Stimulated activated naive B cell treated with anti-CD40 and anti-IgM and Interleukin-4, amounts not matched to agents 10 μg/mL and 1 μg/mL and 100 μg/mL, for 72 hours (primary cell): ENCODE measurements around the gene SPINK8.
A peak's percentile ranks its signal among the peaks of the same experiment; 100 is the strongest.
"Not testable (repeated sequence)": the region's sequence is repeated elsewhere in the genome, so short reads cannot be mapped to it uniquely, and the experiment has no call there.

ENCODE experiments used
- ATAC-seq, 2 donors: fragments of 150-1000 bp; cut with Tn5 transposase; replicated peaks; 2 replicates each; pipeline ENCODE4 v1.10.0; 2021; ENCODE audit warnings: moderate library complexity in 1 of 2
- DNase-seq: peaks from one replicate; pipeline ENCODE4 v3.0.0; 2021
- H3K27ac Mint-ChIP-seq: one replicate; pipeline ENCODE4 v1.8.0; 2022; ENCODE audit warnings: mild to moderate bottlenecking, mixed read lengths
- H3K27me3 Mint-ChIP-seq, 2 donors: one replicate each; pipeline ENCODE4 v1.8.0; 2022; ENCODE audit warnings: mixed read lengths in 2 of 2
- H3K36me3 Mint-ChIP-seq, 2 donors: one replicate each; pipeline ENCODE4 v1.8.0; 2022; ENCODE audit warnings: mixed read lengths in 2 of 2, mild to moderate bottlenecking in 1 of 2
- H3K4me1 Mint-ChIP-seq, 2 donors: one replicate each; pipeline ENCODE4 v1.8.0; 2022; ENCODE audit warnings: mixed read lengths in 2 of 2, mild to moderate bottlenecking in 1 of 2
- H3K4me3 Mint-ChIP-seq, 2 donors: one replicate each; pipeline ENCODE4 v1.8.0; 2022; ENCODE audit warnings: mild to moderate bottlenecking in 2 of 2, mixed read lengths in 2 of 2, moderate library complexity in 1 of 2
- H3K9me3 Mint-ChIP-seq, 2 donors: one replicate each; pipeline ENCODE4 v1.8.0; 2022; ENCODE audit warnings: mixed read lengths in 2 of 2, mild to moderate bottlenecking in 1 of 2

The SPINK8 gene

DNA sequence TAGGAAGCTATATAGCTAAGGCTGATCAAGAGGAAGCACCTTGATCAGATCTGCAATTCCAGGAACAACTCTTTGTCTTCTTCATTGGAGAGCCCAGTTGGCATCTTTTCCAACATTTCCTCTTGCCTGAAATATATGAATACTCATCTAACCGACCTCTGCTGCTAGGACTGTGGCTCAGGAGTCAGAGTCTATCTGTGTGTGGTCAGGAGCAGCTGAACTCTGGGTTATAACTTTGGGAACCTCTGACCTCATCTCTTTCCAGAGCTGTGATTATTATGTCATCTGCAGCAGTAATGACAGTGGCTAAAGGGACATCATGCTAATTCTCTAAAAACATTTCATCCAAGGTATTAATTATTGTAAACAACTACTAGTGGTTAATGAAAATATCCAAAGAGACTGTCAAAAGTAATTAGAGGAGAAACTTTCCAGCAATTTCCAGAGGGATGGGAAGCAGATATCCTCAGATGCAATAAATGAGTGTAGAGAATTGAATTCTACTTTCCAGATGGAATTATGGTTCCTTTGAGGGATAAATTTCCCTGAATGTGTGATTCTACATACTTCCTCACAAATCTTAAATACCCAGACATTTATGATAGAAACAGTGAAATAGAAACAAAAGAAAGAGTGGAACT, 11.5 kb upstream of the SPINK8 start:
- Mint-ChIP-seq H3K4me3 (no peak overlapping the region), H3K27me3 (peaks cover 0 to 3% of the 10 kb centered on the region in 2 donors), H3K4me1 (no peaks in the 10 kb centered on the region), H3K36me3 (no peaks in the 10 kb centered on the region), H3K27ac (no peak overlapping the region), H3K9me3 (no peaks in the 10 kb centered on the region)
- DNase-seq (no peak), ATAC-seq (no peak)

DNA sequence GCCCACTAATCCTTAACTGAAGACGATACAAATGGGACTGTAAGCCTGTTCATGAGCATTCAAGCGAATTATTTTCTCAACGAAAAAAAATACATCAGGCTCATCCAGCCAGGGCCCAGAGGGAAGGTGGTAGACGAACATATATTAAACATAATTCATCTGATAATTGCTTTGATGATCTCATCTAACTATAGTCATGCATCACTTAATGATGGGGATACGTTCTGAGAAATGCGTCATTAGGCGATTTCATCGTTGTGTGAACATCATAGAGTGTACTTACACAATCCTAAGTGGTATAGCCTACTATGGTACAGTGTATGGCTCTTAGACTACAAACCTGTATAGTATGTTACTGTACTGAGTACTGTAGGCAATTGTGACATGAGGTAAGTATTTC, 10.0 kb upstream of the SPINK8 start:
- Mint-ChIP-seq H3K36me3 (no peaks in the 10 kb centered on the region), H3K27me3 (peaks cover 3 to 6% of the 10 kb centered on the region in 2 donors), H3K4me1 (no peaks in the 10 kb centered on the region), H3K4me3 (no peak overlapping the region), H3K27ac (no peak overlapping the region), H3K9me3 (no peaks in the 10 kb centered on the region)
- no peak for DNase-seq
- ATAC-seq, result no peak

DNA sequence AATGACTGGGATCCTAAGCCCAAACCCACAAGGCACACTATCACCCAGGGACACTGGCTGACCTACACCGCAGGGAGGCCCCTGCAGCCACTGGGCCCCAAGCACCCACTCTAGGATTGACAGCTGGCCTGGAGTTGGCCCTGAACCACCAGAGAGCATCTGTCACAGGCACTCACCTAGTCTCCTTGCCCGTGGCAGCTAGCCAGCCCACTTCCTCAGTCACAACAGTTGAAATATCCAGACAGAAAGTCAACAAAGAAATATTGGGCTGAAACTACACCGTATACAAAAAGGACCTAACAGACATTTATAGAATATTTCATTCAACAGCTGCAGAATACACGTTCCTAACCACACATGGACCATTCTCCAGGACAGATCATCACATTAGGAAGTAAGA, 5.2 kb upstream of the SPINK8 start:
- H3K4me3 Mint-ChIP-seq, result no peak overlapping the region
- ATAC-seq, result no peak
- no peaks in the 10 kb centered on the region for H3K36me3 Mint-ChIP-seq
- H3K27me3 Mint-ChIP-seq, result peaks cover 18 to 30% of the 10 kb centered on the region in 2 donors
- DNase-seq, result no peak
- no peaks in the 10 kb centered on the region for H3K9me3 Mint-ChIP-seq
- H3K27ac Mint-ChIP-seq, result no peak overlapping the region
- H3K4me1 Mint-ChIP-seq, result no peaks in the 10 kb centered on the region

- peaks cover 23 to 34% of the 10 kb centered on the region in 2 donors for H3K27me3 Mint-ChIP-seq
- not testable (repeated sequence) for H3K36me3 Mint-ChIP-seq, H3K27ac Mint-ChIP-seq, DNase-seq, H3K4me3 Mint-ChIP-seq, ATAC-seq, H3K4me1 Mint-ChIP-seq, H3K9me3 Mint-ChIP-seq
These were observed 4.1 kb upstream of the SPINK8 start for GRCh38 chr3:48337536-48337935.

- not testable (repeated sequence) for H3K4me1 Mint-ChIP-seq, H3K27ac Mint-ChIP-seq, H3K36me3 Mint-ChIP-seq, H3K9me3 Mint-ChIP-seq, H3K4me3 Mint-ChIP-seq, DNase-seq, ATAC-seq
- H3K27me3 Mint-ChIP-seq, result peaks cover 28 to 40% of the 10 kb centered on the region in 2 donors
These were observed 1.8 kb upstream of the SPINK8 start for GRCh38 chr3:48335286-48335685.

DNA sequence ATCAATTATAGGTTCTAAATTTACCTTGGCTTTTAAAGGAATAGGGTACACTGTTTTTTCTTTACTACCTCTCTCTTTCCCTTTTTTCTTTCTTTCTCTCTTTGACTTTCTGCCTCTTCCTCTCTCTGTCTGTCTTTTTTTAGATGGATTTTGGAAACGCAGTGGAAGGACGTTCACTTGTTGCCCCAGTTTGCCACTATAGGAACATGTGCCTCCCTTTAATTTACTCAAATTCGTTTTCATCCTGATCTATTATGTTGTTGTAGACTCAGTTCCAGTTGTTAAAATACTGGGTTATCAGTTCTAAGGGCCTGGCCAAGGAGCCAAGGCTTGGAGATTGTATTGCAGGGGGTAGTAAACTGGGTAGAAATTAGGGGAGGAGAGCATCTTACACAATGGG, 1.1 kb upstream of the SPINK8 start:
- H3K36me3 Mint-ChIP-seq, result no peaks in the 10 kb centered on the region
- no peaks in the 10 kb centered on the region for H3K9me3 Mint-ChIP-seq
- H3K27ac Mint-ChIP-seq, result peak overlapping the region; percentile 10
- no peak overlapping the region for H3K4me3 Mint-ChIP-seq
- ATAC-seq, result no peak
- H3K4me1 Mint-ChIP-seq, result no peaks in the 10 kb centered on the region
- no peak for DNase-seq
- H3K27me3 Mint-ChIP-seq, result peaks cover 28 to 40% of the 10 kb centered on the region in 2 donors

- not testable (repeated sequence) for H3K9me3 Mint-ChIP-seq, H3K4me1 Mint-ChIP-seq, H3K27ac Mint-ChIP-seq, DNase-seq, H3K36me3 Mint-ChIP-seq, ATAC-seq, H3K4me3 Mint-ChIP-seq
- peaks cover 30 to 35% of the 10 kb centered on the region in 2 donors for H3K27me3 Mint-ChIP-seq
These were observed 1.6 kb downstream of the SPINK8 start for GRCh38 chr3:48331706-48332435.

- ATAC-seq, result no peak
- Mint-ChIP-seq H3K36me3 (peaks cover 3% of the 10 kb centered on the region in 2 donors), H3K9me3 (peaks cover 3 to 8% of the 10 kb centered on the region in 2 donors), H3K27ac (no peak overlapping the region), H3K4me1 (peaks cover 0 to 3% of the 10 kb centered on the region in 2 donors), H3K4me3 (no peak overlapping the region), H3K27me3 (peaks cover 3 to 13% of the 10 kb centered on the region in 2 donors)
- no peak for DNase-seq
These were observed 12.5 kb downstream of the SPINK8 start for GRCh38 chr3:48320996-48321395.

GRCh38 chr3:48318713-48319468, 14.6 kb downstream of the SPINK8 start:
- H3K9me3 Mint-ChIP-seq, result peaks cover 6 to 8% of the 10 kb centered on the region in 2 donors
- H3K4me3 Mint-ChIP-seq, result no peak overlapping the region
- H3K36me3 Mint-ChIP-seq, result peaks cover 0 to 6% of the 10 kb centered on the region in 2 donors
- H3K27ac Mint-ChIP-seq, result no peak overlapping the region
- H3K27me3 Mint-ChIP-seq, result no peaks in the 10 kb centered on the region
- DNase-seq (no peak), ATAC-seq (peak; percentile 21 to 50)
- peaks cover 0 to 3% of the 10 kb centered on the region in 2 donors for H3K4me1 Mint-ChIP-seq

DNA sequence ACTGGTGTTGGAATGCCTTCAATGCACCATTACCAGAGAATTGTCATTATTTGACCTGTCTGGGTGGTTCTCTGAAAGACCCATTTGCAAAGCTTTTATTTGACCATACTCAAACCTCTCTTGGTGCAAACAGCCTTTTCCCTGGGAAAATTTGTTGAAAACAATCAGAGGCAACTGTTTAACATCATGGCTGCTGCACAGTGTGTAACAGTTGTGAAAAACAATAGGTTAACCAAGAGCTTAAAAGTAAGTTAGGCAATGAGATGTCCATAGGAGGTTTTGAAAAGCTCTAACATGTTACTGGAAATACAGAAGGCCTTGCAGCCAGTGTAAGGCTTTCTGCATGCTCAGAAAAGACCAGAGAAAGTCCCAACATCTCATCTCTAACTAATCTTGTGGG, 18.9 kb downstream of the SPINK8 start:
- Mint-ChIP-seq H3K4me1 (peaks cover 0 to 3% of the 10 kb centered on the region in 2 donors), H3K27ac (no peak overlapping the region), H3K36me3 (peaks cover 0 to 9% of the 10 kb centered on the region in 2 donors), H3K9me3 (peaks cover 9 to 12% of the 10 kb centered on the region in 2 donors), H3K4me3 (no peak overlapping the region), H3K27me3 (peaks cover 0 to 3% of the 10 kb centered on the region in 2 donors)
- ATAC-seq (no peak), DNase-seq (no peak)

DNA sequence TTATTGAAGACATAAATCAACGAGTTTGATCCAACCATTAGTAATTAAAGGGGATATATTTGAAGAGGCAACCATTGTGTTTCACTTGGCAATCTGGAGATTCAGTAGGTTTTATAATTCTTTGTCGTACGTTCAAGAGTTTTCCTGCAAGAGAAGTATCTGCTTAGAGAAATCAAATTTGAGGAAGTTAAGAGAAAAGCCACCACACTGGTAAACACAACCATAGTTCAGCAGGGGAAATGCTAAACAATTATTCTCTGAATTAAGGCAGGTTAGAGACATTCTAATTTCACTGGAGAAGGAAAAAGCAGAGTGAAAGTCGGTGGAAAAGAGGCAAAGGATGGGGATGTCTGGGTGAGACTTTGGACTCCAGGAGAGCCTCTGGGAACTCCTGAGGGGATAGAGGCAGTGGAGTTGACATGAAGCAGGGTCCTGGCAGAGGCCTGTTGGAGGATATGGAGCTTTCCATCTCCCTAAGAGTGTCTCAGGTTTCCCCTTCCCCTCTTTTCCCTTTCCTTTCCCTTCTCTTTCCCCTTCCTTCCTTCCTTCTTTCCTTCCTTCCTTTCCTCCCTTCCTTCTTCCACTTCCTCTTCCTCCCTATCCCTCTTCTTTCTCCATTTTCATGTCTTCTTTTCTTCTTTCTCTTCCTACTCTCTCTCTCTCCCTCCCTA, 26.5 kb downstream of the SPINK8 start:
- DNase-seq (no peak), ATAC-seq (no peak)
- Mint-ChIP-seq H3K9me3 (no peaks in the 10 kb centered on the region), H3K36me3 (peaks cover 3% of the 10 kb centered on the region in 2 donors), H3K4me3 (no peak overlapping the region), H3K27me3 (peaks cover 0 to under 1% of the 10 kb centered on the region in 2 donors), H3K4me1 (peaks cover 11 to 24% of the 10 kb centered on the region in 2 donors), H3K27ac (no peak overlapping the region)

DNA sequence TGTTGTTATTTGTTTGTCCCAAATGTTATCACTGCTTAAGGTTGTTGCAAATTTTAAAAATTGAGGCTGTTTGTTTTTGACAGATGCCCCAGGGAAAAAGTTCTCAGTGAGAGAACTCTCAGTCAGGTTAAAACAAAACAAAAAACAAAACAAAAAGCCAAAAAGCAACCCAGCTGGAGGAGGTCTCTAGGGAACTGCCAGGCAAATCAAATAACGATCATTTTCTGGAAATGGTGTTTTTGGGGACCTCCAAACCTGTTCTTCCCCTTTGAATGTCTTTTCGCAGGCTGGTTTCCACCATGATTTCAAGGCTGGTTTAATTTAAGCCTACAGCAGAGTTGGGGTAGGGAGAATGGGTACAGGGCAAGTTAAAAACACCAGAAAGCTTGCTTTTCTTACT, 27.2 kb downstream of the SPINK8 start:
- H3K27me3 Mint-ChIP-seq, result no peaks in the 10 kb centered on the region
- ATAC-seq (no peak), DNase-seq (no peak)
- H3K4me1 Mint-ChIP-seq, result peaks cover 14 to 28% of the 10 kb centered on the region in 2 donors
- no peaks in the 10 kb centered on the region for H3K9me3 Mint-ChIP-seq
- no peak overlapping the region for H3K27ac Mint-ChIP-seq
- no peak overlapping the region for H3K4me3 Mint-ChIP-seq
- H3K36me3 Mint-ChIP-seq, result peaks cover 4 to 6% of the 10 kb centered on the region in 2 donors

DNA sequence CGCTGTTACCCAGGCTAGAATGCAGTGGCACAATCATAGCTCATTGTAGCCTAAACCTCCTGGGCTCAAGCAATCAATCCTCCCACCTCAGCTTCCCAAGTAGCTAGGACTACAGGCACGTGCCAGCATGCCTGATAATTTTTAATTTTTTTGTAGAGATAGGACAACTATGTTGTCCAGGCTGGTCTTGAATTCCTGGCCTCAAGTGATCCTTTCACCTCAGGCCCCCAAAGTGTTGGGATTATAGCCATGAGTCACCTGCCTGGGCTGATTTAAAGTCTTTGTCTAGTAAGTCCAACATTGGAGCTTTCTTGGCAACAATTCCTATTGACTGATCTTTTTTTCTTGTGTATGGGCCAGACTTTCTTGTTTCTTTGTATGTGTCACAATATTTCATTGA, 28.1 kb downstream of the SPINK8 start:
- no peaks in the 10 kb centered on the region for H3K9me3 Mint-ChIP-seq
- H3K36me3 Mint-ChIP-seq, result peaks cover 6% of the 10 kb centered on the region in 2 donors
- H3K4me3 Mint-ChIP-seq, result no peak overlapping the region
- H3K27me3 Mint-ChIP-seq, result no peaks in the 10 kb centered on the region
- H3K27ac Mint-ChIP-seq, result no peak overlapping the region
- peaks cover 14 to 30% of the 10 kb centered on the region in 2 donors for H3K4me1 Mint-ChIP-seq
- DNase-seq (no peak), ATAC-seq (no peak)

GRCh38 chr3:48303021-48303420, 30.4 kb downstream of the SPINK8 start:
- DNase-seq, result no peak
- Mint-ChIP-seq H3K9me3 (no peaks in the 10 kb centered on the region), H3K27ac (peak overlapping the region; percentile 25), H3K4me3 (peak overlapping the region; percentile 99 to 100), H3K36me3 (peaks cover 9 to 20% of the 10 kb centered on the region in 2 donors), H3K27me3 (no peaks in the 10 kb centered on the region), H3K4me1 (peaks cover 26 to 44% of the 10 kb centered on the region in 2 donors)
- no peak for ATAC-seq
